A549 (cell line): ENCODE results near the gene TNFAIP2. TPM values are rescaled to one million over a fixed set of nuclear protein-coding genes. Genes with fewer than 3 reads are reported as not detected.
"Not testable (repeated sequence)": the region's sequence is repeated elsewhere in the genome, so short reads cannot be mapped to it uniquely, and the experiment has no call there.

Experiments used
- ATAC-seq, 2 experiments: fragments of 200-7000 bp in 1 of 2; fragments of >200 bp in 1 of 2; cut with Nextera tagmentation in 1 of 2; cut with Tn5 transposase in 1 of 2; 3 replicates each; pipeline versions ENCODE4 v1.8.0 to v1.9.1; 2018 to 2020; ENCODE audit warnings: mild to moderate bottlenecking in 1 of 2, moderate library complexity in 1 of 2
- CTCF ChIA-PET: fragments of 300-600 bp; sonication (Branson Sonifier 250); formaldehyde crosslinking; extraction: SDS; loops from one replicate; lab custom pipeline; 2021; ENCODE audit warnings: antibody characterized with exemption, inconsistent platforms; lab: Yijun Ruan, JAX
- POLR2A ChIA-PET: fragments of 350-600 bp; formaldehyde crosslinking; extraction: SDS; loops from one replicate; lab custom pipeline; 2021; ENCODE audit warnings: antibody characterized with exemption, inconsistent platforms; lab: Yijun Ruan, JAX
- DNase-seq, 2 experiments: peaks; one replicate each; pipeline versions ENCODE4 v3.0.0 to v3.0.0-alpha.2; 2011 to 2016; ENCODE audit warnings: low read depth in 1 of 2, low spot score in 1 of 2
- FAIRE-seq: peaks from 2 replicates; lab custom pipeline; 2011; peaks lifted over from hg19 to GRCh38; lab: Jason Lieb, UNC
- H3K27ac ChIP-seq, 2 experiments: fragments of >200 bp; sonication (Bioruptor Twin); formaldehyde crosslinking; 3 replicates each; pipeline ENCODE4 v1.5.1; 2016 to 2017
- H3K4me1 ChIP-seq: fragments of >200 bp; sonication (Bioruptor Twin); formaldehyde crosslinking; 3 replicates; pipeline ENCODE4 v1.6.1; 2016
- H3K4me2 ChIP-seq: fragments of >200 bp; sonication (Bioruptor Twin); formaldehyde crosslinking; 3 replicates; pipeline ENCODE4 v1.6.1; 2016
- H3K4me3 ChIP-seq: fragments of >200 bp; sonication (Bioruptor Twin); formaldehyde crosslinking; 3 replicates; pipeline ENCODE4 v1.5.1; 2016
- H3K9me3 ChIP-seq: fragments of >200 bp; sonication (Bioruptor Twin); formaldehyde crosslinking; 3 replicates; pipeline ENCODE4 v1.6.1; 2016
- CHD4 ChIP-seq: fragments of 200-600 bp; sonication (generic); IDR thresholded peaks from 2 replicates; pipeline ENCODE4 v1.6.1; 2016; ENCODE audit warnings: antibody characterized with exemption, mild to moderate bottlenecking, borderline replicate concordance
- FOSL2 ChIP-seq, 2 experiments: fragments of 450-650 bp in 1 of 2; fragments of >200 bp in 1 of 2; sonication (Bioruptor Twin) in 1 of 2; formaldehyde crosslinking; IDR thresholded peaks; 2 replicates each; pipeline versions ENCODE4 v1.5.0 to v1.6.1; 2016 to 2020; ENCODE audit warnings: mild to moderate bottlenecking in 1 of 2, moderate library complexity in 1 of 2
- HDAC2 ChIP-seq: fragments of 200-600 bp; sonication (generic); IDR thresholded peaks from 2 replicates; pipeline ENCODE4 v1.6.1; 2016
- HOXB13 ChIP-seq: fragments of 250-450 bp; sonication (Bioruptor Pico); IDR thresholded peaks from 2 replicates; pipeline ENCODE4 v1.5.0; 2020; ENCODE audit warnings: low read depth, mild to moderate bottlenecking, moderate library complexity
- JUNB ChIP-seq: fragments of >200 bp; sonication (Bioruptor Twin); formaldehyde crosslinking; IDR thresholded peaks from 2 replicates; pipeline ENCODE4 v1.6.1; 2016
- MYC ChIP-seq: IDR thresholded peaks from 2 replicates; pipeline ENCODE4 v1.6.1; 2012; ENCODE audit warnings: mild to moderate bottlenecking, inconsistent platforms, low read length, improper control_type of control experiment, borderline replicate concordance
- POLR2AphosphoS2 ChIP-seq: conservative IDR thresholded peaks from 2 replicates; pipeline ENCODE4 v1.6.1; 2012; ENCODE audit warnings: low read length, improper control_type of control experiment, inconsistent platforms
- SMC3 ChIP-seq: fragments of >200 bp; sonication (Bioruptor Twin); formaldehyde crosslinking; IDR thresholded peaks from 3 replicates; pipeline ENCODE4 v1.6.1; 2018; ENCODE audit warnings: inconsistent platforms
- ZNF302 ChIP-seq: fragments of 250-450 bp; sonication (Bioruptor Pico); IDR thresholded peaks from 2 replicates; pipeline ENCODE4 v1.9.0; 2021; ENCODE audit warnings: inconsistent platforms, mild to moderate bottlenecking, moderate library complexity
- WGBS: methylation state at CpG from one replicate; pipeline ENCODE4 v1.1.6; 2017; ENCODE audit errors: missing lambda C conversion rate; 5-methylcytosine and 5-hydroxymethylcytosine counted together
- polyA plus RNA-seq, 4 experiments: library from polyadenylated mRNA; depleted of rRNA in 3 of 4; stranded (reverse); fragments of >200 nt; fragmentation: RNase III in 1 of 4; extraction: RNeasy Plus Mini Kit Qiagen cat#74134 plus additional on column Dnase treatment in 1 of 4; gene quantifications; 2 replicates in 3 of 4; 3 replicates in 1 of 4; pipeline ENCODE4 v1.2.3, GENCODE V29; 2011 to 2017
- TF ChIP-seq, protein P1 (sequence below): fragments of 450-650 bp; IDR thresholded peaks from 2 replicates; pipeline ENCODE4 v1.6.1; 2014; ENCODE audit warnings: antibody characterized with exemption
- TF ChIP-seq, protein P2 (sequence below): IDR thresholded peaks from 2 replicates; pipeline ENCODE4 v1.6.1; 2012
- TF ChIP-seq, protein P3 (sequence below): fragments of 250-450 bp; sonication (Bioruptor Pico); IDR thresholded peaks from 2 replicates; pipeline ENCODE4 v1.5.0; 2020; ENCODE audit warnings: low read depth, mild to moderate bottlenecking, moderate library complexity
- TF ChIP-seq, protein P4 (sequence below): IDR thresholded peaks from 2 replicates; pipeline ENCODE4 v1.6.1; 2012
- TF ChIP-seq, protein P5 (sequence below): fragments of >200 bp; sonication (Bioruptor Twin); formaldehyde crosslinking; IDR thresholded peaks from 3 replicates; pipeline ENCODE4 v1.5.1; 2016

The TNFAIP2 gene
- polyA plus RNA-seq, 2 of the 4 experiments (the other 2 are of a cell fraction): 222 to 254 TPM

DNA sequence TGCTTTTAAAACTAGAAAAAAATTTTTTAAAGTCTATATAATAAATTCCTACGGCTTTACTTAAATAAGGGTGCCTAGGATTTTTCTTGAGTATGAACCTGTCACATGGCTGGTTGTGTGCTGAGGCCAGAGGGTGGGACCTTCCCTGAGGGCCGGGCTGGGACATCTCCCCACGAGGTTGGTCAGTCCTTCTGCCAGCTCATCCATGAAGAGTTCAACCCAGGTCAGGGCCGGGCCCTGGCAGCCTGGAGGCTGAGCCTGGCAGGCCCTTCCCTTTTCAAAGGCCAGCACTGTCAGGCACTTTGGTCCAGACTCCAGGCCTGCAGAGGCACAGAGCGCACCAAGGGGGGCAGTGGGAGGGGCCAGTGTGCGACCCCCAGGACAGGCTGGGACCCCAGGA lies 31.7 kb downstream of the TNFAIP2 start:
- Histone ChIP-seq H3K27ac (peak overlapping the region; percentile 79 to 93), H3K9me3 (no peaks in the 10 kb centered on the region), H3K4me1 (peaks cover 25% of the 10 kb centered on the region), H3K4me3 (no peak overlapping the region), H3K4me2 (peak overlapping the region; percentile 63)
- peak; percentile 96 to 98 for ATAC-seq
- CTCF ChIA-PET: interaction anchor here (0.9 to 6.3 kb wide), 4 partner anchors 17 to 61 kb away, joined by 3 to 57 read pairs (median 4); partner anchors contain the start of gene EXOC3L4
- FAIRE-seq: no peak
- peak; percentile 88 to 89 for DNase-seq
- no peak for TF ChIP-seq FOSL2 (IDR thresholded peaks at IDR 0.05)
- peak; percentile 47 for TF ChIP-seq FOSL2 (CRISPR knock-in tag; IDR thresholded peaks at IDR 0.05)
- TF ChIP-seq MYC: 0 out of 2 replicates have a peak, but pooled peaks have one; percentile 45
- TF ChIP-seq, protein P1, sequence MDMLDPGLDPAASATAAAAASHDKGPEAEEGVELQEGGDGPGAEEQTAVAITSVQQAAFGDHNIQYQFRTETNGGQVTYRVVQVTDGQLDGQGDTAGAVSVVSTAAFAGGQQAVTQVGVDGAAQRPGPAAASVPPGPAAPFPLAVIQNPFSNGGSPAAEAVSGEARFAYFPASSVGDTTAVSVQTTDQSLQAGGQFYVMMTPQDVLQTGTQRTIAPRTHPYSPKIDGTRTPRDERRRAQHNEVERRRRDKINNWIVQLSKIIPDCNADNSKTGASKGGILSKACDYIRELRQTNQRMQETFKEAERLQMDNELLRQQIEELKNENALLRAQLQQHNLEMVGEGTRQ: 0 out of 2 replicates have a peak, but pooled peaks have one; percentile 44
- TF ChIP-seq, protein P2, sequence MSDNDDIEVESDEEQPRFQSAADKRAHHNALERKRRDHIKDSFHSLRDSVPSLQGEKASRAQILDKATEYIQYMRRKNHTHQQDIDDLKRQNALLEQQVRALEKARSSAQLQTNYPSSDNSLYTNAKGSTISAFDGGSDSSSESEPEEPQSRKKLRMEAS: peak; percentile 60
- TF ChIP-seq, protein P3, sequence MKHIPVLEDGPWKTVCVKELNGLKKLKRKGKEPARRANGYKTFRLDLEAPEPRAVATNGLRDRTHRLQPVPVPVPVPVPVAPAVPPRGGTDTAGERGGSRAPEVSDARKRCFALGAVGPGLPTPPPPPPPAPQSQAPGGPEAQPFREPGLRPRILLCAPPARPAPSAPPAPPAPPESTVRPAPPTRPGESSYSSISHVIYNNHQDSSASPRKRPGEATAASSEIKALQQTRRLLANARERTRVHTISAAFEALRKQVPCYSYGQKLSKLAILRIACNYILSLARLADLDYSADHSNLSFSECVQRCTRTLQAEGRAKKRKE (CRISPR knock-in tag): no peak
- TF ChIP-seq, protein P4, sequence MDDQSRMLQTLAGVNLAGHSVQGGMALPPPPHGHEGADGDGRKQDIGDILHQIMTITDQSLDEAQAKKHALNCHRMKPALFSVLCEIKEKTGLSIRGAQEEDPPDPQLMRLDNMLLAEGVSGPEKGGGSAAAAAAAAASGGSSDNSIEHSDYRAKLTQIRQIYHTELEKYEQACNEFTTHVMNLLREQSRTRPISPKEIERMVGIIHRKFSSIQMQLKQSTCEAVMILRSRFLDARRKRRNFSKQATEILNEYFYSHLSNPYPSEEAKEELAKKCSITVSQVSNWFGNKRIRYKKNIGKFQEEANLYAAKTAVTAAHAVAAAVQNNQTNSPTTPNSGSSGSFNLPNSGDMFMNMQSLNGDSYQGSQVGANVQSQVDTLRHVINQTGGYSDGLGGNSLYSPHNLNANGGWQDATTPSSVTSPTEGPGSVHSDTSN: no peak
- no peak for TF ChIP-seq SMC3
- 7% methylated on average over 6 of the region's 6 CpGs for WGBS
- POLR2A ChIA-PET: no interaction called here

DNA sequence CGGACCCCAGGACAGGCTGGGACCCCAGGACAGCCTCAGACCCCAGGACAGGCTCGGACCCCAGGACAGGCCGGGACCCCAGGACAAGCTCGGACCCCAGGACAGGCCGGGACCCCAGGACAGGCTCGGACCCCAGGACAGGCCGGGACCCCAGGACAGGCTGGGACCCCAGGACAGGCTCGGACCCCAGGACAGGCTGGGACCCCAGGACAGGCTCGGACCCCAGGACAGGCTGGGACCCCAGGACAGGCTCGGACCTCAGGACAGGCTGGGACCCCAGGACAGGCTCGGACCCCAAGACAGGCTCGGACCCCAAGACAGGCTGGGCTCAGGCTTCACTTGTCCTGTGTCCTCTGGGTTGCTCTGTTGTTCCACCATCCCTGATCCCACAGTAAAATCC lies 32.2 kb downstream of the TNFAIP2 start:
- DNase-seq, H3K4me3 ChIP-seq, H3K9me3 ChIP-seq, POLR2A ChIA-PET, FAIRE-seq: not testable (repeated sequence)
- peaks cover 25% of the 10 kb centered on the region for H3K4me1 ChIP-seq
- ATAC-seq: peak in 1 of 2 experiments; percentile 5; a peak in 1 of 6 replicates
- H3K4me2 ChIP-seq: peak overlapping the region; percentile 63
- peak overlapping the region; percentile 79 to 93 for H3K27ac ChIP-seq
- CTCF ChIA-PET: interaction anchor here (0.9 to 6.3 kb wide), 4 partner anchors 18 to 61 kb away, joined by 3 to 57 read pairs (median 4); partner anchors contain the start of gene EXOC3L4
- 60% methylated on average over 3 of the region's 12 CpGs for WGBS

DNA sequence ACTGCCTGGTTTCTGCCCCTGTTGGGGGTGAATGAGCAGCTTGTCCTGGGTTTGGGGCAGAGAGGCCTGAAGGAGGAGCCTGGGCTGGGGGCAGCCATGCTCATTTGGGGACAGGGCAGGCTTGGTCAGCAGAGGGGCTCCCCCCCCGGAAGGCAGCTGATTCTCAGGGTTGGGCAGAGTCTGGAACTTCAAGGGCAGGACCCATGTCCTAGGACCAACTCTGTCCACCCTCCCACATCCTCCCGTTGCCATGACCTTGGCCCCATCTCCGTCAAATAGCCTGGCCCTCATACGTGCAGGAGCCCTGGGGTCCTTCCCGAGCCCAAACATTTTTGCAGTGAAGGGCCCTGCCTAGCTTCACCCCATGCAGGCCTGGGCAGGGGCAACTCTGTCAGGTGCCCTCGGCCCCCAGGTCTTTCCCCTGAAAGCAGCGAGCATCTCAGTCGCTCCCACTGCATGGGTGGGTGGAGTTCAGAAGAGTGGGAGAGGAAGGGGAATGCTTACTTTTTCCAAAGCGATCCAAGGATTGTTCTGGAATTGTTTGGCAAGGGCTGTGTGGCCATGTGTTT lies 32.6 kb downstream of the TNFAIP2 start:
- ChIA-PET CTCF (interaction anchor here (0.9 to 6.3 kb wide), 3 partner anchors 29 to 136 kb away, joined by 3 to 57 read pairs (median 12); no protein-coding TSS in a partner anchor), POLR2A (no interaction called here)
- ATAC-seq (peak in 1 of 2 experiments; percentile 6; a peak in 1 of 6 replicates), FAIRE-seq (no peak), DNase-seq (no peak)
- no peak for TF ChIP-seq FOSL2 (IDR thresholded peaks at IDR 0.05)
- no peak for TF ChIP-seq FOSL2 (CRISPR knock-in tag; IDR thresholded peaks at IDR 0.05)
- TF ChIP-seq POLR2AphosphoS2: no peak
- TF ChIP-seq JUNB: no peak
- TF ChIP-seq, protein P5, sequence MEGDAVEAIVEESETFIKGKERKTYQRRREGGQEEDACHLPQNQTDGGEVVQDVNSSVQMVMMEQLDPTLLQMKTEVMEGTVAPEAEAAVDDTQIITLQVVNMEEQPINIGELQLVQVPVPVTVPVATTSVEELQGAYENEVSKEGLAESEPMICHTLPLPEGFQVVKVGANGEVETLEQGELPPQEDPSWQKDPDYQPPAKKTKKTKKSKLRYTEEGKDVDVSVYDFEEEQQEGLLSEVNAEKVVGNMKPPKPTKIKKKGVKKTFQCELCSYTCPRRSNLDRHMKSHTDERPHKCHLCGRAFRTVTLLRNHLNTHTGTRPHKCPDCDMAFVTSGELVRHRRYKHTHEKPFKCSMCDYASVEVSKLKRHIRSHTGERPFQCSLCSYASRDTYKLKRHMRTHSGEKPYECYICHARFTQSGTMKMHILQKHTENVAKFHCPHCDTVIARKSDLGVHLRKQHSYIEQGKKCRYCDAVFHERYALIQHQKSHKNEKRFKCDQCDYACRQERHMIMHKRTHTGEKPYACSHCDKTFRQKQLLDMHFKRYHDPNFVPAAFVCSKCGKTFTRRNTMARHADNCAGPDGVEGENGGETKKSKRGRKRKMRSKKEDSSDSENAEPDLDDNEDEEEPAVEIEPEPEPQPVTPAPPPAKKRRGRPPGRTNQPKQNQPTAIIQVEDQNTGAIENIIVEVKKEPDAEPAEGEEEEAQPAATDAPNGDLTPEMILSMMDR: no peak
- no peak for TF ChIP-seq HDAC2
- no peak for TF ChIP-seq CHD4
- TF ChIP-seq ZNF302 (CRISPR knock-in tag): no peak
- TF ChIP-seq HOXB13 (CRISPR knock-in tag): no peak
- peak overlapping the region; percentile 79 to 93 for H3K27ac ChIP-seq
- peaks cover 25% of the 10 kb centered on the region for H3K4me1 ChIP-seq
- no peak overlapping the region for H3K4me3 ChIP-seq
- WGBS: 97% methylated on average over 9 of the region's 9 CpGs
- no peaks in the 10 kb centered on the region for H3K9me3 ChIP-seq
- peak overlapping the region; percentile 63 for H3K4me2 ChIP-seq
